Measurements from ENCODE around the gene GLRA1. TPM values are rescaled to one million over a fixed set of nuclear protein-coding genes. Genes with fewer than 3 reads are reported as not detected.

Gene GLRA1
- total RNA-seq (2022; extraction: Qiagen RNA extraction) = not detected in 5 replicates

GRCh38 chr5:151924564-151925301 is at the start of gene GLRA1:
GLRA1 (minus strand) TSS chr5:151924851; CDS start chr5:151924549, 302 bp downstream.

Other genes starting within 250 kb of the GLRA1 start
- 15.7 to 25.9 TPM (median 23.0 TPM) in 5 replicates for gene SPARC, start 237.9 kb downstream of the GLRA1 start, total RNA-seq (2022; extraction: Qiagen RNA extraction)
- 171 to 226 TPM (median 188 TPM) in 5 replicates for gene ATOX1, start 166.2 kb downstream of the GLRA1 start, total RNA-seq (2022; extraction: Qiagen RNA extraction)
- 126 to 142 TPM (median 140 TPM) in 5 replicates for gene G3BP1, start 152.9 kb downstream of the GLRA1 start, total RNA-seq (2022; extraction: Qiagen RNA extraction)